ENCODE measurements around the gene BACE1.

DNA sequence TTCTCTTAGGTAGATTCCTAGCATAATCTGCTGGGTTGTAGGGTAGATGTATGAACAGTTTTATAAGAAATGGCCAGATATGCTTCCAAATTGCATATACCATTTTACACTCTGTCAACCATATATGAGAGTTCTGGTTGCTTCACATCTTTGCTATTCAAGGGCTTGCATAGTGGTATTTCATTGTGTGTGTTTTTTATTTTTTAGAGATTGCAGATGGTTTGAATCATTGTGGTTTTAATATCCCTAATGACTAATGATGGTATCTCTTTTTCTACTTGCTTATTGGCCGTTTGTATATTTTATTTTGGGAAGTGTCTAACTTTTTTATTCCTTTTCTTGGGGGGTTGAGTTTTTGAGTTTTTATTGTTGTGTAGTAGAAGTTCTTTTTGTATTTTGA is 56.6 kb downstream of the BACE1 start:
- TF ChIP-seq POLR2A (IDR thresholded peaks at IDR 0.05) (no peak), POLR2AphosphoS5 (IDR thresholded peaks at IDR 0.05) (no peak)
- TF ChIP-seq, protein P1, sequence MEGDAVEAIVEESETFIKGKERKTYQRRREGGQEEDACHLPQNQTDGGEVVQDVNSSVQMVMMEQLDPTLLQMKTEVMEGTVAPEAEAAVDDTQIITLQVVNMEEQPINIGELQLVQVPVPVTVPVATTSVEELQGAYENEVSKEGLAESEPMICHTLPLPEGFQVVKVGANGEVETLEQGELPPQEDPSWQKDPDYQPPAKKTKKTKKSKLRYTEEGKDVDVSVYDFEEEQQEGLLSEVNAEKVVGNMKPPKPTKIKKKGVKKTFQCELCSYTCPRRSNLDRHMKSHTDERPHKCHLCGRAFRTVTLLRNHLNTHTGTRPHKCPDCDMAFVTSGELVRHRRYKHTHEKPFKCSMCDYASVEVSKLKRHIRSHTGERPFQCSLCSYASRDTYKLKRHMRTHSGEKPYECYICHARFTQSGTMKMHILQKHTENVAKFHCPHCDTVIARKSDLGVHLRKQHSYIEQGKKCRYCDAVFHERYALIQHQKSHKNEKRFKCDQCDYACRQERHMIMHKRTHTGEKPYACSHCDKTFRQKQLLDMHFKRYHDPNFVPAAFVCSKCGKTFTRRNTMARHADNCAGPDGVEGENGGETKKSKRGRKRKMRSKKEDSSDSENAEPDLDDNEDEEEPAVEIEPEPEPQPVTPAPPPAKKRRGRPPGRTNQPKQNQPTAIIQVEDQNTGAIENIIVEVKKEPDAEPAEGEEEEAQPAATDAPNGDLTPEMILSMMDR (IDR thresholded peaks at IDR 0.05): no peak
